NCI-H146 (cell line): Measurements from ENCODE around the gene MITF.

Experiments
- DNase-seq: peaks from one replicate; lab custom pipeline; 2025; lab: John Stamatoyannopoulos, UW

The MITF gene

GRCh38 chr3:69761896-69762767, 22.9 kb downstream of the MITF start:
- DNase-seq = no peak

DNA sequence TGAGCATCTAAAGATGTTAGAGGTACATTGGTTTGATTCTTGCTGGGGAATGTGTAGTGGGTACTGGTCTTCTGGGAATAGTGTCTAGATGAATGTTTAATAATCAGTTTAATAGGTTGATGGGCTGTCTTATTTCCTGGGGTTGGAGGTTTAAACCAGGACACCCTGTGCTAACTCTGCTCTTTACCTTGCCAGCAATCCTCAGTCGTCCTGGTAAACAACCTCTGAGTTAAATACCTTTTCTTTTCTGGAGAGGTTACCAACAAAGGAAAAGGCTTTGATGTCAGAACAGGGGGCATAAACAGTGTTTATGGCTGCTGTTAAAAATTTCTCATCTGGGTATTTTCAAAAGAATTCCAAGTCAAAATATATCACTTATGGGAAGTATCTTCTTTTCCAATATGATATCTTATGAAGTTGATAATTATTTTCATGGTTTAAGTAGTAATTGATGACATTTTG, 23.5 kb downstream of the MITF start:
- DNase-seq = no peak

DNA sequence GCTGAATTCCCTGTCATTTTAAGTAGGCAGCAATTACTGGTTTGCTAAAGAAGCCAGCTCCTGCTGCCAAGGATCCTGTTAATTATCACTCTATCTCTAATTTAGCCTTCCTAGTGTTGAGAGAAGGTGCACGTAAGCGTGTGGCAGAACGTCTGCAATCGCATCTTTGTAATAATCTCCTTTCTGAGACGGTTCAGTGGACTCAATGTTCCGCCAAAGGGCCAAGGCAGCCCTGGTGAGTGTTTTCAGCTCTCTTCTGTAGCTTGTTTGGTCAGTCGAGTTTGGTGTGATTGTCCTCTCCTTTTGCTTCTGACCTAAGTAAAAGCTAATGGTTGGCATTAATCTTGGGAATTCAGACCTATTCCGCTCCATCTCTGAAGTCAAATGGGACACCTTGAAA, 24.2 kb downstream of the MITF start:
- DNase-seq = no peak

- no peak for DNase-seq
Measured at GRCh38 chr3:69764121-69764741, 25.0 kb downstream of the MITF start.

GRCh38 chr3:69764861-69765260, 25.6 kb downstream of the MITF start:
- no peak for DNase-seq

DNA sequence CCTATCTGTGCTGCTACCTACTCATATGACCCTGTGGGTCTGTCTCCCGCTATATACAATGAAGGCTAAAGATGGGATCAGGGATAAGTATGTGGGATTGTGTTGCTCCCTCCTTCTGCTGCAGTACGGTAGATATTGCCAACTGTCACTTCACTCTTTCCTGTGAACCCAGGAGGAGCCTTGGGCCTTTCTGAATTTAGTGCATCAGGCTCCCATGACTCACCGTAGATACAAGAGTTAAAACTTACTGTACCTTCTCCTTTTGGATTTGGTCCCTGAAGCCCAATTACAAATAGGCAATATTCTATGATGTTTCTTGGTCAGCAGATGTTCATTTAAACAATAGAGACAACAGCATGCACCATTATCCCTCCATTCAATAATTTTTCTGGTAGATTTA, 27.4 kb downstream of the MITF start:
- DNase-seq = no peak

DNA sequence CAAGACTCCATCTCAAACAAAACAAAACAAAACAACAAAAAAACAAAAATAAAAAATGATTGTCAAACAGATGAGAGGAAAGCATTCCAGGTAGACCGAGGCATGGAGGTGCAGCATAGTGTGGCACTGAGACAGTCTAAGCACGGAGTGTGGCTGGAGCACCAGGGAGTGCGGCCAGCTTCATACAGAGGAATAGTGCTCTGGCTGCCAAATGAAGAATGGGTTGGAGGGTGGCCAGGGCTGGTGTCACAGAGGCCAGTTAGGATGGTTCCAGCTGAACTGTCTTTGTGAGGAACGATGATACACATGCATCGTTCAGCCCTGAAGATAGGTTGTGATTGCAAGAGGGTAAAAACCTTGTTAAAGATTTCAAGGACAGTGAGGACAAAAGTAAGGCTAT, 28.3 kb downstream of the MITF start:
- no peak for DNase-seq

DNA sequence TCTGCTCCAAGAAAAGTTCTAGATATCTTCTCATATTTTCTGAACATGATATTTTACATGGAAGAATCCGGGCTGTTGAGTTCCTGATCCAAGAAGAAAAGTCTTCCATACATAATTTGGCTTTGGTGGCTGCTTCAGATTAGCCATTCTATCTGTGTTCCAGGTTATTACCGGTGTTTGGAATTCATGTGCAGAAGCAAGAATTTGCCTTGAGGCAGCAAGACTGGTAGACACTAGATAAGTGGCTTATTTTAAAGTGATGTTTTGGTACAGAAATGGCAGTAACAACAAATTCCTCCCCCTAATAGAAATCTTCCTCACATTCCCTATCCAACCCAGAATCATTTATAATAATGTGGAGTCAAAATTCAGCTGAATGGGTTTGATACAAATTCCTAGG, 29.2 kb downstream of the MITF start:
- no peak for DNase-seq

GRCh38 chr3:69770219-69770618, 31.0 kb downstream of the MITF start:
- no peak for DNase-seq

GRCh38 chr3:69770976-69771634, 31.8 kb downstream of the MITF start:
- no peak for DNase-seq

DNA sequence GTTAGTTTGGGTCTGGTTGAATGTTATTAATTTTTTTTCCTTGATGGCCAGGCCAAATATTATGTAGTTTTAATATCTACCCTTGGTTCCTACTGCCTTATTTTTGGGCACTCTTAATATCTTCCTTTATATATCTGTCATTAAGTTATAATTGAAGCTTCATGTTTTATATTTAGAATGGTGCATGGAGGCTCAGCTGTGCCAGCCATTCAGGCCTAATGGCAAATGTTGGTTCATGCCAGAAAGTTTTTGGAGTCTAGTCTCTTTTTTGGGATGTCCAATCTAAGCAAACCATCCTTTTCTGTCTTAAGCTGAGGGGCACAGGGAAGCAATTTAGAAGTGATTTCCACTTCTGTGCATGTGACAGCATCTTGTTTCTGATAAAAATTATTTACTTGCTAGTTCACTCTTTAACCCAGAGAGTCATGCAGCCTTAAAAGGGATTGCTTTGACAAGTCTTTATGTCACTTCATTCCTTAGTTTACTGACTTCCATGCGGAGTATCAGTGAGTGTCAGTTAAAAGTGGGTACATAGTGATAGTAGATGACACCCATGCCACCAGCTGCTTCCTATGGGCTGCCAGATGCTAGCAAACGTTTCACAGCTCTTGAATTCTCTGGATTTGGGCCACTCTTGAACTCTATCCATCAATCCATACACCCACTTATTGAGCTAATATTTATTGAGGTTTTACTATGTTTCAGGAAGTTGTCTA, 33.0 kb downstream of the MITF start:
- no peak for DNase-seq

GRCh38 chr3:69774029-69774428, 34.8 kb downstream of the MITF start:
- no peak for DNase-seq

- no peak for DNase-seq
Measured at GRCh38 chr3:69775751-69776150, 36.5 kb downstream of the MITF start.

- no peak for DNase-seq
Measured at GRCh38 chr3:69776289-69776688, 37.0 kb downstream of the MITF start.

DNA sequence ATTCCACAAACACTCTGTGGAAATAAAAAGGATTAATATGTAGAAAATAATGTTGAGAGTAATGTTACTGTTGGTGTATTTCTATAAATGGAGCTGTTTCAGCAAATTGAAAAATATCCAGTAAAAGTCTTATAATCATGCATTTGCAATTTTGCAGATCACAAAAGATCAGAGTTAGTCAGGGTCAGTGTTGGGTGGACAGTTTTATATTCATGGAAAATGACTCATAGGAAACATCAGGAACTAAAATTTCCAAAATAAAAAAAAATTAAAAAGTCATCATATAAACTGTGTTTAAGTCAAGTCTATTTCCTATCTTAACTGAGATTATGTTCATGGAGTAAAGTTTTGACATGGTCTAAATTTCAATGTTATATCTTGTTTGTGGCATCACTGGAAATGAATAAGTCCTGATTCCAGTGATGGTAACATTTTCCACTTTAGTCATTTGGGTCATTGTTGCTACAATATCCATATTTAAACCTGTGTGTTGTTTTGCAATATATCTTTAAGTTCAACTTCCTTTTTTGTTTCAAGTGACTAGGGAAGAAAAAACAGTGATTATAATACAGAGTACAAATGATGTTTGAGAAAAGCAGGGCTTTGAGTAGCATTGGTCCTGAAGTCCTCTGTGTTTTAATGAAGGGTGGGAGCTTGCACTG, 37.8 kb downstream of the MITF start:
- no peak for DNase-seq

GRCh38 chr3:69777582-69777967, 38.3 kb downstream of the MITF start:
- no peak for DNase-seq

- DNase-seq = no peak
Measured at GRCh38 chr3:69781593-69781992, 42.3 kb downstream of the MITF start.

DNA sequence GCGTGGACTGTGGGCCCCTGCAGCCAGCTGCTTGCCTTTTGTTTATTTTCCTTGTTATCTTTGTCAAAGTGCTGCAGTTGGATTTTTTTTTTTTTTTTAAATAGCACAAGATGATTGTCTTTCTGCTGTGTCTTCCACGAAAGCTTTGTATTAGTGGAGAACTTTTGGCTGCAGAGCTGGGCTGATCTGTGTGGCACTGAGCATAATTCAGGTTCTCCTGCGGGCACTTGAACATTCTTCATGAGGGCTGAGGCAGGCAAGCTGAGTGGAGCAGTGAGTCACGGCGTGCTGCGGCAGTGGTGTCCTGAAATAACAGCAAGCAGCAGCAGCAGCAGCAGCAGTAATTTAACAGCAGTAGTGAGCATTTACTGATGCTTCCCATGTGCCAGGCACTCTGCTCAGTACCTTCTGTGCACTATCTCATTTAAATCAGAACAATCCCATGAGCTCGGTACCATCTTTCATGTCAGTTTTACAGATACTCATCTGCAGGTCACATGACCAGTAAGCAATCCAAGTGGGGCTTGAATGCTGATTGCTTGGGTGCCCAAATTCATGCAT, 45.8 kb downstream of the MITF start:
- DNase-seq = no peak

DNA sequence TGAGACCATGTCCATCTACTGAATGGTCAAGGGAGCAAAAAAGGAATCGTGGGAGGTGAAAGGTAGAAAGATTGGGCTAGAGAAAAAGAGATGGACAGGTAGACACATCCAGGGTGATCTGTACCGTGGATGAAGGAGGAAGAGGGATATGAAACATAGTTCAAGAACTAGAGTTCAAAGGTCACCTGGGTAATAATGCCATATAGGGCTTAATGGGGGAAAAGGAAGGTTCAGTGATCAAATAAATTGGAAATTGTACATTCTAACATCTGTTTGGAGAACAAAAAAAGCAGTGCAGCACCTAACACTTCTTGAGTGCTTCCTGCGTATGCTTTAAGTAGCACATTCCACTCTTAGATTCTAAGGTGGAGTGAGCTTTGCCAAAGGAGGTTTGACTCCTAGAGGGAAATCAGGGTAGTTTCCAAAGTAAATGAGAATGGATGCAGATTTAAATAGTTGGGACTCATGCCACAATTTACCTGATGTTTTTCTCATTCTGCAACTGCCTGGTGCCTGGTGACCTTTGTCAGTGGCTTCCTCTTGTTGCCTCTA, 46.6 kb downstream of the MITF start:
- DNase-seq = no peak

GRCh38 chr3:69786854-69787253, 47.6 kb downstream of the MITF start:
- DNase-seq = no peak
